GM18499 (cell line): ENCODE data around the gene INTS11.

Experiments
- ATAC-seq: cut with Tn5 transposase; IDR thresholded peaks from one replicate; pipeline ENCODE4 v1.9.1; 2021; ENCODE audit warnings: moderate number of reproducible peaks; ENCODE audit not compliant: insufficient read depth, unreplicated experiment

INTS11 gene

GRCh38 chr1:1304331-1305299 is 19.8 kb downstream of the INTS11 start:
- no peak for ATAC-seq

- ATAC-seq = no peak
Observed at GRCh38 chr1:1303736-1304135, 20.7 kb downstream of the INTS11 start.

- ATAC-seq = no peak
Observed at GRCh38 chr1:1302951-1303509, 21.4 kb downstream of the INTS11 start.

GRCh38 chr1:1302006-1302430 is 22.4 kb downstream of the INTS11 start:
- ATAC-seq = no peak

- ATAC-seq = no peak
Observed at GRCh38 chr1:1300352-1300739, 24.1 kb downstream of the INTS11 start.

- ATAC-seq = no peak
Observed at GRCh38 chr1:1299686-1300351, 24.6 kb downstream of the INTS11 start.

GRCh38 chr1:1298861-1299685 is 25.4 kb downstream of the INTS11 start:
- no peak for ATAC-seq

GRCh38 chr1:1297802-1298424 is 26.5 kb downstream of the INTS11 start:
- ATAC-seq = no peak

GRCh38 chr1:1296070-1297061 is 28.1 kb downstream of the INTS11 start:
- ATAC-seq = no peak

- no peak for ATAC-seq
Observed at GRCh38 chr1:1295154-1295923, 29.1 kb downstream of the INTS11 start.

- ATAC-seq = no peak
Observed at GRCh38 chr1:1294250-1294890, 30.1 kb downstream of the INTS11 start.

- no peak for ATAC-seq
Observed at GRCh38 chr1:1293263-1294249, 30.9 kb downstream of the INTS11 start.

- ATAC-seq = no peak
Observed at GRCh38 chr1:1292851-1293250, 31.6 kb downstream of the INTS11 start.

- ATAC-seq = no peak
Observed at GRCh38 chr1:1292442-1292779, 32.0 kb downstream of the INTS11 start.

- no peak for ATAC-seq
Observed at GRCh38 chr1:1291548-1292441, 32.7 kb downstream of the INTS11 start.
